ENCODE measurements around the gene HEYL.

Gene HEYL

DNA sequence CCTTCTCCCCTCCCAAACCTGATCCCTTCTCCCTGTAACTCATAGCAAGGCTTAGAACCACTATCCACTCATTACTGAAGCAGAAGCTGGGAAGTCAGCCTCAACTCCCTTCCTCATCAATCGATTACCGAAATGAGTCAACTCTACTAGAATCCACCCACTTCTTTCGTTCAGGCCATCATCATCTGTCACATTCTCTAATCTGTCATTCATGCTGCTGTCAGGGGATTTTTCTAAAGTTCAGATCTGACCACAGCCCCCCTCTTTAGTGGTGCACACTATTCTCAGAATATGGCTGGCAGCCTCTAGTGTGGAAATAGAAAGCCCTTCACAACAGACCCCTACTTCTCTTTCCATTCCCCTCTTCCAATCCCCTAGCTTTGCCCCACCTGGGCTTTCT, 27.3 kb upstream of the HEYL start:
- H3K27ac ChIP-seq (ENCODE audit: low read length): no peak overlapping the region
- no peak overlapping the region for H3K4me3 ChIP-seq (ENCODE audit: low read depth in 1 of 2, low read length in 2 of 2)
- peaks cover 7% of the 10 kb centered on the region for H3K27me3 ChIP-seq (ENCODE audit: low read depth, low read length)
- no peaks in the 10 kb centered on the region for H3K36me3 ChIP-seq (ENCODE audit: control insufficient read depth in 1 of 2, insufficient read depth in 2 of 2, low read length in 2 of 2)
- H3K9me3 ChIP-seq (ENCODE audit: control insufficient read depth in 1 of 2, low read length in 2 of 2): no peaks in the 10 kb centered on the region
- peaks cover 0 to 12% of the 10 kb centered on the region in 2 donors for H3K4me1 ChIP-seq (ENCODE audit: control insufficient read depth in 1 of 2, insufficient read depth in 2 of 2, low read length in 2 of 2)

GRCh38 chr1:39663559-39663958, 24.1 kb upstream of the HEYL start:
- no peaks in the 10 kb centered on the region for H3K36me3 ChIP-seq (ENCODE audit: control insufficient read depth in 1 of 2, insufficient read depth in 2 of 2, low read length in 2 of 2)

GRCh38 chr1:39662861-39663260, 23.4 kb upstream of the HEYL start:
- no peaks in the 10 kb centered on the region for H3K36me3 ChIP-seq (ENCODE audit: control insufficient read depth in 1 of 2, insufficient read depth in 2 of 2, low read length in 2 of 2)
- H3K4me3 ChIP-seq (ENCODE audit: low read depth in 1 of 2, low read length in 2 of 2): no peak overlapping the region
- no peak overlapping the region for H3K27ac ChIP-seq (ENCODE audit: low read length)
- no peaks in the 10 kb centered on the region for H3K27me3 ChIP-seq (ENCODE audit: low read depth, low read length)
- no peaks in the 10 kb centered on the region for H3K4me1 ChIP-seq (ENCODE audit: control insufficient read depth in 1 of 2, insufficient read depth in 2 of 2, low read length in 2 of 2)
- no peaks in the 10 kb centered on the region for H3K9me3 ChIP-seq (ENCODE audit: control insufficient read depth in 1 of 2, low read length in 2 of 2)

More at GRCh38 chr1:39663559-39663958, 24.1 kb upstream of the HEYL start:
- H3K4me3 ChIP-seq (ENCODE audit: low read depth in 1 of 2, low read length in 2 of 2): no peak overlapping the region
- no peaks in the 10 kb centered on the region for H3K4me1 ChIP-seq (ENCODE audit: control insufficient read depth in 1 of 2, insufficient read depth in 2 of 2, low read length in 2 of 2)
- H3K27me3 ChIP-seq (ENCODE audit: low read depth, low read length): no peaks in the 10 kb centered on the region
- H3K9me3 ChIP-seq (ENCODE audit: control insufficient read depth in 1 of 2, low read length in 2 of 2): no peaks in the 10 kb centered on the region
- H3K27ac ChIP-seq (ENCODE audit: low read length): no peak overlapping the region

- H3K27ac ChIP-seq (ENCODE audit: low read length): no peak overlapping the region
Observed at GRCh38 chr1:39659538-39659937, 20.1 kb upstream of the HEYL start.

GRCh38 chr1:39659110-39659509, 19.7 kb upstream of the HEYL start:
- Histone ChIP-seq H3K4me1 (ENCODE audit: control insufficient read depth in 1 of 2, insufficient read depth in 2 of 2, low read length in 2 of 2) (no peaks in the 10 kb centered on the region), H3K9me3 (ENCODE audit: control insufficient read depth in 1 of 2, low read length in 2 of 2) (no peaks in the 10 kb centered on the region), H3K36me3 (ENCODE audit: control insufficient read depth in 1 of 2, insufficient read depth in 2 of 2, low read length in 2 of 2) (no peaks in the 10 kb centered on the region), H3K27me3 (ENCODE audit: low read depth, low read length) (no peaks in the 10 kb centered on the region), H3K4me3 (ENCODE audit: low read depth in 1 of 2, low read length in 2 of 2) (no peak overlapping the region), H3K27ac (ENCODE audit: low read length) (no peak overlapping the region)

More at GRCh38 chr1:39659538-39659937, 20.1 kb upstream of the HEYL start:
- Histone ChIP-seq H3K9me3 (ENCODE audit: control insufficient read depth in 1 of 2, low read length in 2 of 2) (no peaks in the 10 kb centered on the region), H3K36me3 (ENCODE audit: control insufficient read depth in 1 of 2, insufficient read depth in 2 of 2, low read length in 2 of 2) (no peaks in the 10 kb centered on the region), H3K4me1 (ENCODE audit: control insufficient read depth in 1 of 2, insufficient read depth in 2 of 2, low read length in 2 of 2) (no peaks in the 10 kb centered on the region), H3K4me3 (ENCODE audit: low read depth in 1 of 2, low read length in 2 of 2) (no peak overlapping the region), H3K27me3 (ENCODE audit: low read depth, low read length) (no peaks in the 10 kb centered on the region)

- H3K4me3 ChIP-seq (ENCODE audit: low read depth in 1 of 2, low read length in 2 of 2): no peak overlapping the region
- no peaks in the 10 kb centered on the region for H3K9me3 ChIP-seq (ENCODE audit: control insufficient read depth in 1 of 2, low read length in 2 of 2)
- H3K27ac ChIP-seq (ENCODE audit: low read length): no peak overlapping the region
- H3K36me3 ChIP-seq (ENCODE audit: control insufficient read depth in 1 of 2, insufficient read depth in 2 of 2, low read length in 2 of 2): no peaks in the 10 kb centered on the region
- H3K27me3 ChIP-seq (ENCODE audit: low read depth, low read length): no peaks in the 10 kb centered on the region
- H3K4me1 ChIP-seq (ENCODE audit: control insufficient read depth in 1 of 2, insufficient read depth in 2 of 2, low read length in 2 of 2): no peaks in the 10 kb centered on the region
Observed at GRCh38 chr1:39657923-39658485, 18.6 kb upstream of the HEYL start.

DNA sequence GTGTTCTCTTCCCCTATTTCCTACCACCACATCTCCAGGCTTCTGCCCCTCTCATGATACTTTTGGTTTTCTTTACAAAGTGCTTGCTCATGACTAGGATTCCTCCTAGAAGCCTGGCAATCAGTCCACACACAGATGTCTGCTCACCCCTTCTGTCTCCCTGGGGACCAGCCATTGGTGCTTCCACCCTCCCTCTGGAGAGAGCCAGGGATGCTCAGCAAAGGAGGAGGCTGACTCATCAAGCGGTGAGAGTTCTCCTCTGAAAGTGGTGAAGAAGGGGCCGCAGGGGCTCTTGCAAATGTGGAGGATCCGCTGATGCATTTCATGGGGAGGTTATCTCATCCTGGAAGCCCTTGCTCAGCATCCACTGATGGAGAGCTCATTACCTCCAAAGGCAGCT, 18.0 kb upstream of the HEYL start:
- no peak overlapping the region for H3K4me3 ChIP-seq (ENCODE audit: low read depth in 1 of 2, low read length in 2 of 2)
- H3K36me3 ChIP-seq (ENCODE audit: control insufficient read depth in 1 of 2, insufficient read depth in 2 of 2, low read length in 2 of 2): no peaks in the 10 kb centered on the region
- H3K9me3 ChIP-seq (ENCODE audit: control insufficient read depth in 1 of 2, low read length in 2 of 2): no peaks in the 10 kb centered on the region
- no peaks in the 10 kb centered on the region for H3K27me3 ChIP-seq (ENCODE audit: low read depth, low read length)
- H3K4me1 ChIP-seq (ENCODE audit: control insufficient read depth in 1 of 2, insufficient read depth in 2 of 2, low read length in 2 of 2): no peaks in the 10 kb centered on the region
- no peak overlapping the region for H3K27ac ChIP-seq (ENCODE audit: low read length)

GRCh38 chr1:39656391-39656790, 16.9 kb upstream of the HEYL start:
- no peaks in the 10 kb centered on the region for H3K36me3 ChIP-seq (ENCODE audit: control insufficient read depth in 1 of 2, insufficient read depth in 2 of 2, low read length in 2 of 2)
- H3K27me3 ChIP-seq (ENCODE audit: low read depth, low read length): no peaks in the 10 kb centered on the region
- H3K4me3 ChIP-seq (ENCODE audit: low read depth in 1 of 2, low read length in 2 of 2): no peak overlapping the region
- no peaks in the 10 kb centered on the region for H3K9me3 ChIP-seq (ENCODE audit: control insufficient read depth in 1 of 2, low read length in 2 of 2)
- no peaks in the 10 kb centered on the region for H3K4me1 ChIP-seq (ENCODE audit: control insufficient read depth in 1 of 2, insufficient read depth in 2 of 2, low read length in 2 of 2)
- H3K27ac ChIP-seq (ENCODE audit: low read length): no peak overlapping the region

DNA sequence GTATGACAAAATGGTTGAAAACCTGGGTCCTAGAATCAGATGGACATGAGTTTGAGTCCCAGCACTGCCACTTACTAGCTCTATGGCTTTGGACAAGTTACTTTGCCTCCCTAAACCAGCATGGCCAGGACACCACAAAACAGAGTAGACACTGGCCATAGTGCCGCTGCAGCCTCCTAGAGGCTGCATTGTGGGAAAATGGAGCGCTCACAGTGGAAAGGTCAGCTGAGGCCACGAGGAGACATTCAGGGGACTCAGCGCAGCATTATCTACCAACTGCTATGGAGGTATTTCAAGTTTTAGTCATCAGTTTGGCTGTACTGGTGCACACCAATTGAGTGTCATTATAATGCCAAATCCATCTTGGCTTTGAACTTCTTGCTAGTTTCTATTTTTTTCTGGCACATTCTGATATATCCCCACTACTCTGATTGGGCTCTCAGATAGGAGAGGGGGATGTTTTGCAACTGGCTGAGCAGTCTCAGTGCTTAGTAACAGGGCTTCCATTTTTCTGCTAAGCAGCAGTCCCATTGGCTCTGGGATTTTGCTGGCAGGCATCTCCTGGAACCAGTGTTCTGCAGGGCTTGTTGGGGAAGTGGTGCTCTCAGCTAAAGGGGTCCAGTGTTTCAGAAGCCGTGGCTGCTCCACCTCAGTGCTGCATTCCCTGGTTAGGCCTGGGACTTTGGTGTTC, 16.3 kb upstream of the HEYL start:
- H3K4me3 ChIP-seq (ENCODE audit: low read depth in 1 of 2, low read length in 2 of 2): no peak overlapping the region
- no peaks in the 10 kb centered on the region for H3K27me3 ChIP-seq (ENCODE audit: low read depth, low read length)
- no peaks in the 10 kb centered on the region for H3K4me1 ChIP-seq (ENCODE audit: control insufficient read depth in 1 of 2, insufficient read depth in 2 of 2, low read length in 2 of 2)
- H3K9me3 ChIP-seq (ENCODE audit: control insufficient read depth in 1 of 2, low read length in 2 of 2): no peaks in the 10 kb centered on the region
- no peak overlapping the region for H3K27ac ChIP-seq (ENCODE audit: low read length)
- no peaks in the 10 kb centered on the region for H3K36me3 ChIP-seq (ENCODE audit: control insufficient read depth in 1 of 2, insufficient read depth in 2 of 2, low read length in 2 of 2)

DNA sequence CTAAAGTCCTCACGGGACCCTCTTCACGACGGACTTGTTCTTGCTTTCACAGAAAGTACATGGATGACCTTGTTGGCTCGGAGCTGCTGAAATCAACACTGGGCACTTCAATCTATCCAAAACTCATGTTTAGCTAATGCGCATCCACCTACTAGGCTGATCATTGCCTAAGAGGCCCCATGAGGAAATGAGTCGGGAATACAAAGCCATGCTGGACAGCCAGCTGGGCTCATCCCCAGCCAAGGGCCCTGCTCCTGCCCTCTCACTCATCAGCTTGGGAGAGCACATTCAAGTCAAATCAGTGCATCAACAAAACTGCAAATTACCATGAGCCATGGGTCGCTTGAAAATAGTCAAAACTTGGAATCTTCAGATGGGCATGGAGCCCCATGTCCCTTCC, 14.8 kb upstream of the HEYL start:
- H3K27ac ChIP-seq (ENCODE audit: low read length): no peak overlapping the region
- no peaks in the 10 kb centered on the region for H3K4me1 ChIP-seq (ENCODE audit: control insufficient read depth in 1 of 2, insufficient read depth in 2 of 2, low read length in 2 of 2)
- no peaks in the 10 kb centered on the region for H3K27me3 ChIP-seq (ENCODE audit: low read depth, low read length)
- H3K4me3 ChIP-seq (ENCODE audit: low read depth in 1 of 2, low read length in 2 of 2): no peak overlapping the region
- H3K9me3 ChIP-seq (ENCODE audit: control insufficient read depth in 1 of 2, low read length in 2 of 2): no peaks in the 10 kb centered on the region
- H3K36me3 ChIP-seq (ENCODE audit: control insufficient read depth in 1 of 2, insufficient read depth in 2 of 2, low read length in 2 of 2): no peaks in the 10 kb centered on the region

- H3K4me1 ChIP-seq (ENCODE audit: control insufficient read depth in 1 of 2, insufficient read depth in 2 of 2, low read length in 2 of 2): no peaks in the 10 kb centered on the region
- no peaks in the 10 kb centered on the region for H3K27me3 ChIP-seq (ENCODE audit: low read depth, low read length)
- no peaks in the 10 kb centered on the region for H3K36me3 ChIP-seq (ENCODE audit: control insufficient read depth in 1 of 2, insufficient read depth in 2 of 2, low read length in 2 of 2)
- H3K4me3 ChIP-seq (ENCODE audit: low read depth in 1 of 2, low read length in 2 of 2): no peak overlapping the region
- no peaks in the 10 kb centered on the region for H3K9me3 ChIP-seq (ENCODE audit: control insufficient read depth in 1 of 2, low read length in 2 of 2)
- H3K27ac ChIP-seq (ENCODE audit: low read length): no peak overlapping the region
Observed at GRCh38 chr1:39653546-39654031, 14.1 kb upstream of the HEYL start.

DNA sequence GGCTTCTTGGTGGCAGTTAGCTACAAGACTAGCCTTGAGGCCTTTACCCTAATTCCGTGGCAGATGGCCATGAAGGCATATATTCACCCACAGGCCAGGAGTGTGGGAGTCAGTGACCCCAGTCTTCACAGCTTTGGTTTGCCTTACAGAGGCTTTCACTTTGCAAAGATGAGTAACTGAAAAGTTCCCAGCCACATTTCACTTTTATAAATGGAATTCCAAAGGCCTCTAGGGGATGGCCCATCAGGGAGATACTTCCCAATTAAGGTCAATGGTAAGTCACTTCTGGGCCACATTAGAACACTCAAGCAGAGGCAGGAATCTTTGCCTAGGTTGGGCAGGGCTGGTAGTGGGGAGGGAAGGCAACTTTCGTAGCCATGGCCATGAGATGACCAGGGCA, 13.1 kb upstream of the HEYL start:
- Histone ChIP-seq H3K27ac (ENCODE audit: low read length) (no peak overlapping the region), H3K4me1 (ENCODE audit: control insufficient read depth in 1 of 2, insufficient read depth in 2 of 2, low read length in 2 of 2) (peaks cover 0 to 4% of the 10 kb centered on the region in 2 donors), H3K27me3 (ENCODE audit: low read depth, low read length) (peaks cover 6% of the 10 kb centered on the region), H3K4me3 (ENCODE audit: low read depth in 1 of 2, low read length in 2 of 2) (no peak overlapping the region), H3K9me3 (ENCODE audit: control insufficient read depth in 1 of 2, low read length in 2 of 2) (no peaks in the 10 kb centered on the region), H3K36me3 (ENCODE audit: control insufficient read depth in 1 of 2, insufficient read depth in 2 of 2, low read length in 2 of 2) (no peaks in the 10 kb centered on the region)

All from muscle layer of duodenum (tissue), 2 donors.